Measurements from ENCODE around the gene TTLL3. TPM values are rescaled to one million over a fixed set of nuclear protein-coding genes. Genes with fewer than 3 reads are reported as not detected.

The TTLL3 gene
- total and polyA plus RNA-seq, 2 donors (not counting 1 experiment from before 2014, with no cell fraction given) = 84.5 to 168 TPM

GRCh38 chr3:9841015-9841414 lies 31.0 kb downstream of the TTLL3 start:
- POLR2A ChIA-PET = interaction anchor here (0.7 kb wide), 1 partner anchor 20 kb away, joined by 3 read pairs; no protein-coding TSS in a partner anchor
- Mint-ChIP-seq H3K27me3 (no peaks in the 10 kb centered on the region), H3K9me3 (ENCODE audit: insufficient read depth) (no peaks in the 10 kb centered on the region), H3K4me3 (no peak overlapping the region), H3K4me1 (peaks cover 20% of the 10 kb centered on the region), H3K27ac (no peak overlapping the region)
- no peak overlapping the region for H3K27ac ChIP-seq (ENCODE audit: low read length in 2 of 2)
- no peak overlapping the region for H3K9ac ChIP-seq (ENCODE audit: low read length)
- H3K4me3 ChIP-seq (ENCODE audit: control extremely low read depth in 1 of 5, extremely low read depth in 1 of 5, insufficient read depth in 1 of 5, low read depth in 2 of 5, low read length in 4 of 5) = no peak overlapping the region
- H3K4me1 ChIP-seq (ENCODE audit: control insufficient read depth in 2 of 2, insufficient read depth in 2 of 2, low read length in 2 of 2) = peaks cover 8 to 17% of the 10 kb centered on the region in 2 donors
- peaks cover 14% of the 10 kb centered on the region for H3K79me2 ChIP-seq (ENCODE audit: control insufficient read depth, insufficient read depth, low read length)
- TF ChIP-seq EZH2 (IDR thresholded peaks at IDR 0.05; ENCODE audit: borderline replicate concordance, insufficient read depth, low read depth, low read length, poor library complexity, severe bottlenecking) (no peak), CTCF (IDR thresholded peaks at IDR 0.05) (no peak)
- H3K4me2 ChIP-seq (replicated peaks; ENCODE audit: low read depth, low read length, poor library complexity, severe bottlenecking) = no peak overlapping the region
- WGBS (ENCODE audit: insufficient coverage) = 89% methylated on average over 3 of the region's 8 CpGs
- H4K20me1 ChIP-seq (ENCODE audit: control insufficient read depth, insufficient read depth, low read length, poor library complexity, severe bottlenecking) = no peaks in the 10 kb centered on the region
- H2AFZ ChIP-seq (ENCODE audit: insufficient read depth, low read depth, low read length, poor library complexity, severe bottlenecking) = no peak overlapping the region
- no peaks in the 10 kb centered on the region for H3K9me3 ChIP-seq (ENCODE audit: control extremely low read depth in 1 of 3, control insufficient read depth in 2 of 3, insufficient read depth in 1 of 3, low read length in 2 of 3)
- H3K36me3 ChIP-seq (replicated peaks in 1 of 2; ENCODE audit: control extremely low read depth in 1 of 2, control insufficient read depth in 1 of 2, extremely low read depth in 1 of 2, insufficient read depth in 2 of 2, low read length in 1 of 2) = peaks cover 10 to 33% of the 10 kb centered on the region in 2 experiments
- ATAC-seq (ENCODE audit: low read depth) (no peak), DNase-seq (no peak)
- CTCF ChIA-PET = interaction anchor here (0.9 to 1.4 kb wide), 2 partner anchors 58 to 91 kb away, joined by 4 to 7 read pairs; no protein-coding TSS in a partner anchor
- intact Hi-C loops (cut with micrococcal nuclease) = loop anchor here (5.0 kb wide), 3 partner anchors 91 to 481 kb away; partner anchors contain the start of genes CRELD1, SEC13 and TATDN2
- no peaks in the 10 kb centered on the region for H3K27me3 ChIP-seq (replicated peaks in 1 of 4; ENCODE audit: control extremely low read depth in 1 of 4, control insufficient read depth in 3 of 4, insufficient read depth in 4 of 4, low read length in 3 of 4)

- Mint-ChIP-seq H3K4me1 (peaks cover 20% of the 10 kb centered on the region), H3K27ac (peak within 1 kb of the TSS; percentile 92), H3K27me3 (no peaks in the 10 kb centered on the region), H3K9me3 (ENCODE audit: insufficient read depth) (no peaks in the 10 kb centered on the region), H3K4me3 (peak within 1 kb of the TSS; percentile 98)
- peaks cover 0 to 6% (median 0%) of the 10 kb centered on the region in 3 donors for H3K9me3 ChIP-seq (ENCODE audit: control extremely low read depth in 1 of 3, control insufficient read depth in 2 of 3, insufficient read depth in 1 of 3, low read length in 2 of 3)
- H3K4me1 ChIP-seq (ENCODE audit: control insufficient read depth in 2 of 2, insufficient read depth in 2 of 2, low read length in 2 of 2) = peaks cover 8 to 17% of the 10 kb centered on the region in 2 donors
- H3K27ac ChIP-seq (ENCODE audit: low read length in 2 of 2) = peak within 1 kb of the TSS; percentile 17 to 75
- 0% methylated on average over 36 of the region's 42 CpGs for WGBS (ENCODE audit: insufficient coverage)
- H3K79me2 ChIP-seq (ENCODE audit: control insufficient read depth, insufficient read depth, low read length) = peaks cover 14% of the 10 kb centered on the region
- ChIA-PET CTCF (no interaction called here), POLR2A (interaction anchor here (0.5 to 1.2 kb wide), 3 partner anchors 12 to 62 kb away, joined by 4 to 6 read pairs (median 4); no protein-coding TSS in a partner anchor)
- H3K36me3 ChIP-seq (replicated peaks in 1 of 2; ENCODE audit: control extremely low read depth in 1 of 2, control insufficient read depth in 1 of 2, extremely low read depth in 1 of 2, insufficient read depth in 2 of 2, low read length in 1 of 2) = peaks cover 6 to 23% of the 10 kb centered on the region in 2 experiments
- H4K20me1 ChIP-seq (ENCODE audit: control insufficient read depth, insufficient read depth, low read length, poor library complexity, severe bottlenecking) = no peaks in the 10 kb centered on the region
- peak within 1 kb of the TSS; percentile 86 for H3K9ac ChIP-seq (ENCODE audit: low read length)
- H3K4me3 ChIP-seq (ENCODE audit: control extremely low read depth in 1 of 5, extremely low read depth in 1 of 5, insufficient read depth in 1 of 5, low read depth in 2 of 5, low read length in 4 of 5) = peak within 1 kb of the TSS; percentile 60 to 96 (median 73)
- intact Hi-C loops (cut with micrococcal nuclease) = loop anchor here (1.0 to 5.0 kb wide), 11 partner anchors 35 to 478 kb away; partner anchors contain the start of genes BRK1, BRPF1, CRELD1 and JAGN1
- peak; percentile 97 for DNase-seq
- peak within 1 kb of the TSS; percentile 89 for H2AFZ ChIP-seq (ENCODE audit: insufficient read depth, low read depth, low read length, poor library complexity, severe bottlenecking)
- TF ChIP-seq EZH2 (IDR thresholded peaks at IDR 0.05; ENCODE audit: borderline replicate concordance, insufficient read depth, low read depth, low read length, poor library complexity, severe bottlenecking) = no peak
- no peak for TF ChIP-seq CTCF (IDR thresholded peaks at IDR 0.05)
- no peaks in the 10 kb centered on the region for H3K27me3 ChIP-seq (replicated peaks in 1 of 4; ENCODE audit: control extremely low read depth in 1 of 4, control insufficient read depth in 3 of 4, insufficient read depth in 4 of 4, low read length in 3 of 4)
- peak within 1 kb of the TSS; percentile 77 for H3K4me2 ChIP-seq (replicated peaks; ENCODE audit: low read depth, low read length, poor library complexity, severe bottlenecking)
- peak; percentile 100 for ATAC-seq (ENCODE audit: low read depth)
These were observed 33.8 kb downstream of the TTLL3 start, which contains the start of gene RPUSD3 for GRCh38 chr3:9843715-9844438. RPUSD3 (minus strand) TSS chr3:9844008; CDS start chr3:9843990, 18 bp downstream.
